ENCODE results near the gene PRKAR2B. TPM values are rescaled to one million over a fixed set of nuclear protein-coding genes. Genes with fewer than 3 reads are reported as not detected.

Gene PRKAR2B
- total and polyA plus RNA-seq, 2 donors (not counting 1 experiment from before 2014, with no cell fraction given): 0.07 to 0.81 TPM

DNA sequence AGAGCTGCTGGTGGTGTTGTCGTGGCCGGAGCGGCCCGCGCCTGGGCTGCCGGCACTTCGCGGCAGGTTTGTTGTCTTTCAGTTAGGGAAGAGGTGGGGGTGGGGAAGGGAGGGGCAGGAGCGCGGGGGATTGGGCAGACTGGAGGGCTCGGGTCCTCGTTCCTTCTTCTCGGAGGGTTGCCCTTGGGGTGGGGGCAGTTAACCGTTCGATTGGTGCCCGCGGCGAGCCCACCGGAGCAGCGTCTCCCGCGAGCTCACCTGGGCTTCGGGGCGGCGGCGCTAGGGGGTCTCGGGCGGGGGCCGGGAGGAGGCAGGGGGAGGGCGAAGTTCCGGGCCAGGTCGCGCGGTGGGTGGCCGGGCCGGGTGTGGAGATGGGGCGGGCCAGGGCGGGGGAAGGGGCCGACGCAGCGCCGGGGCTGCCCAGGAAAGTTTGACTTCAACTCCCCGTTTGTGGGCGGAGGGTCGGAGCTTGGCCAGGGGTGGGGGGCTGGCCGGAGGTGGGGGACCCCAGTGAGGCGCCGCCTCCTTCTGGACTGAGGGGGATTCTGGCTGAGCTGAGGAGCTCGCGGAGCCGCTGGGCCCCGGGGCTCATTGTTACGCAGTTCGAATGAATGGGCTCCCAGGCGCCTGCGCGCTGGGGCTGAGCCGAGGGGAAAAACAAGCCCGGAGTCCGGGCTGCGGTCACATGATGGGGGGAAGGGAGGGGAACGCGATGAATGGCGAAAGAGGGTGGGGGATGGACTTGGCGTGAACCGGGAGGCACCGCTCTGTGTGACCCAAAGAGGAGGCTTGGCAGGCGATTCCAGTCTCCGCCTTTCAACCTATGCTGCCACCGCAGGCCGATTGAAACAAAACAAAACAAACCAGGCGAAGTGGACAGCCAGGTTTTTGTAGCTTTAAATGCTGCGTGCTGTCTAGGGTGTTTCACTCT lies 124.9 kb downstream of the PRKAR2B start:
- H3K4me1 ChIP-seq (ENCODE audit: control insufficient read depth in 2 of 2, insufficient read depth in 2 of 2, low read length in 2 of 2): peaks cover 30 to 46% of the 10 kb centered on the region in 2 donors
- intact Hi-C loops (cut with micrococcal nuclease): loop anchor here (2.0 to 10.0 kb wide), 8 partner anchors 395 to 1637 kb away; partner anchors contain the start of genes BCAP29, CCDC71L, COG5 and DLD
- H3K9me3 Mint-ChIP-seq (ENCODE audit: insufficient read depth): no peaks in the 10 kb centered on the region
- TF ChIP-seq, protein P1, sequence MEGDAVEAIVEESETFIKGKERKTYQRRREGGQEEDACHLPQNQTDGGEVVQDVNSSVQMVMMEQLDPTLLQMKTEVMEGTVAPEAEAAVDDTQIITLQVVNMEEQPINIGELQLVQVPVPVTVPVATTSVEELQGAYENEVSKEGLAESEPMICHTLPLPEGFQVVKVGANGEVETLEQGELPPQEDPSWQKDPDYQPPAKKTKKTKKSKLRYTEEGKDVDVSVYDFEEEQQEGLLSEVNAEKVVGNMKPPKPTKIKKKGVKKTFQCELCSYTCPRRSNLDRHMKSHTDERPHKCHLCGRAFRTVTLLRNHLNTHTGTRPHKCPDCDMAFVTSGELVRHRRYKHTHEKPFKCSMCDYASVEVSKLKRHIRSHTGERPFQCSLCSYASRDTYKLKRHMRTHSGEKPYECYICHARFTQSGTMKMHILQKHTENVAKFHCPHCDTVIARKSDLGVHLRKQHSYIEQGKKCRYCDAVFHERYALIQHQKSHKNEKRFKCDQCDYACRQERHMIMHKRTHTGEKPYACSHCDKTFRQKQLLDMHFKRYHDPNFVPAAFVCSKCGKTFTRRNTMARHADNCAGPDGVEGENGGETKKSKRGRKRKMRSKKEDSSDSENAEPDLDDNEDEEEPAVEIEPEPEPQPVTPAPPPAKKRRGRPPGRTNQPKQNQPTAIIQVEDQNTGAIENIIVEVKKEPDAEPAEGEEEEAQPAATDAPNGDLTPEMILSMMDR (IDR thresholded peaks at IDR 0.05): no peak
- no peak for TF ChIP-seq EZH2 (IDR thresholded peaks at IDR 0.05; ENCODE audit: borderline replicate concordance, insufficient read depth, low read depth, low read length, poor library complexity, severe bottlenecking)
- ATAC-seq (ENCODE audit: low read depth) (peak; percentile 15), DNase-seq (peak; percentile 93)
- peak overlapping the region; percentile 94 for H3K4me3 Mint-ChIP-seq
- peak overlapping the region; percentile 100 for H3K27ac Mint-ChIP-seq
- H2AFZ ChIP-seq (ENCODE audit: insufficient read depth, low read depth, low read length, poor library complexity, severe bottlenecking): peak overlapping the region; percentile 57
- H3K36me3 ChIP-seq (replicated peaks in 1 of 2; ENCODE audit: control extremely low read depth in 1 of 2, control insufficient read depth in 1 of 2, extremely low read depth in 1 of 2, insufficient read depth in 2 of 2, low read length in 1 of 2): peaks cover 6 to 8% of the 10 kb centered on the region in 2 experiments
- ChIA-PET CTCF (interaction anchor here (1.1 to 7.6 kb wide), 8 partner anchors 12 to 574 kb away, joined by 3 to 108 read pairs (median 7); partner anchors contain the start of genes CBLL1, CCDC71L and PIK3CG), POLR2A (interaction anchor here (0.5 to 2.5 kb wide), 20 partner anchors 11 to 1357 kb away, joined by 3 to 38 read pairs (median 6); partner anchors contain the start of genes CBLL1, COG5, DUS4L and NAMPT)
- peak overlapping the region; percentile 100 for H3K9ac ChIP-seq (ENCODE audit: low read length)
- peaks cover 47% of the 10 kb centered on the region for H3K4me1 Mint-ChIP-seq
- peak overlapping the region; percentile 98 to 99 for H3K27ac ChIP-seq (ENCODE audit: low read length in 2 of 2)
- no peaks in the 10 kb centered on the region for H3K9me3 ChIP-seq (ENCODE audit: control extremely low read depth in 1 of 3, control insufficient read depth in 2 of 3, insufficient read depth in 1 of 3, low read length in 2 of 3)
- H4K20me1 ChIP-seq (ENCODE audit: control insufficient read depth, insufficient read depth, low read length, poor library complexity, severe bottlenecking): peaks cover 45% of the 10 kb centered on the region
- peak overlapping the region; percentile 87 to 97 (median 94) for H3K4me3 ChIP-seq (ENCODE audit: control extremely low read depth in 1 of 5, extremely low read depth in 1 of 5, insufficient read depth in 1 of 5, low read depth in 2 of 5, low read length in 4 of 5)
- no peaks in the 10 kb centered on the region for H3K27me3 ChIP-seq (replicated peaks in 1 of 4; ENCODE audit: control extremely low read depth in 1 of 4, control insufficient read depth in 3 of 4, insufficient read depth in 4 of 4, low read length in 3 of 4)
- peaks cover 54% of the 10 kb centered on the region for H3K79me2 ChIP-seq (ENCODE audit: control insufficient read depth, insufficient read depth, low read length)
- H3K4me2 ChIP-seq (replicated peaks; ENCODE audit: low read depth, low read length, poor library complexity, severe bottlenecking): peak overlapping the region; percentile 88
- WGBS (ENCODE audit: insufficient coverage): under 1% methylated on average over 68 of the region's 73 CpGs
- peaks cover 9% of the 10 kb centered on the region for H3K27me3 Mint-ChIP-seq
